Activated CD8-positive, alpha-beta memory T cell treated with anti-CD3 and anti-CD28 coated beads, Interleukin-2, amount 50 U/mL, for 4 hours (primary cell): ENCODE results near the gene SPACA9.

Source experiments
- DNase-seq: peaks from one replicate; pipeline ENCODE4 v3.0.0-alpha.2; 2020

Gene SPACA9

DNA sequence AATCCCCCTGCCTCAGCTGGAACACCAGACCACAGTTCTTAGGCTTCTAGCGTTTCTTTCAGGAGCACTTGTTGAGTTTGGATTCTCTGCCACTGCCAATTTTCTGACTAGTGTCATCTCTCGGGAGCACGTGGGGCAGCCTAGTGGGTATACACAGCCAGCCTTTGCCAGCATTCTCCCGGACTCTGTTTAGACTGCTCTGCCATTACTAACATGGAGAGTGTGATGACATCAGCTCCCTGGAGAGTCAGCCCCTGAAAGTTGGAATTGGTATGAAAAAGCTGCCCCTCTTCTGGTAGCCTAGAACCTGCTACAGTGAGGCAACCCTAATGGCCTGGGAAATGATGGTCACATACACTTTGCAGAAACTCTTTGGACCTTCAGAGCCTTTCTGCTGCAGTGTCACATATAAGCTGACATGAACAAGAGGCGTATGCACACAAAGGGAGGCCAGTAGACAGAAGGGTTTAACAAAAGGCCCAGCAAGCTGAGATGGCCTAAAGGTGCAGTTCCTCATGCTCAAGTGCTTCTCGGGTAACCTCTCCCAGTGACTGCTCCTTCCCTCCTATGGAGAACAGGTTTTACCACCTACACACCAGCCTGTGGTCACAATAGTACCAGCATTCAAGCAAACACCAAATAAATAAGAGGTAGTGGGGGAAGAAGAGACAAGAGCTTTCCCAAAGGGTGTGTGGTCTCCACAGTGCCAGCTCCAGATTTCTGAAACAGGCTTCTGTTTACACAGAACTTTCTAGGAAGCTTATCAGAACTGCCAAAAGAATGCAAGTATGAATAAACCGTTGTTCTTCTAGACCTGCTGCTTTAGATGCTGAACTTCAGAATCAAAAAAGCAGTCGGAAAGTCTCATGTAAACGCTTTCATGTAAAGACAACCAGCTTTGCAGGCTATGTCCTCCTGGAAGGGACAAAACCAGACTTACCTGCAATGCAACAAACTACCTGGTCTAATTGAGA is 16.5 kb downstream of the SPACA9 start:
- no peak for DNase-seq

DNA sequence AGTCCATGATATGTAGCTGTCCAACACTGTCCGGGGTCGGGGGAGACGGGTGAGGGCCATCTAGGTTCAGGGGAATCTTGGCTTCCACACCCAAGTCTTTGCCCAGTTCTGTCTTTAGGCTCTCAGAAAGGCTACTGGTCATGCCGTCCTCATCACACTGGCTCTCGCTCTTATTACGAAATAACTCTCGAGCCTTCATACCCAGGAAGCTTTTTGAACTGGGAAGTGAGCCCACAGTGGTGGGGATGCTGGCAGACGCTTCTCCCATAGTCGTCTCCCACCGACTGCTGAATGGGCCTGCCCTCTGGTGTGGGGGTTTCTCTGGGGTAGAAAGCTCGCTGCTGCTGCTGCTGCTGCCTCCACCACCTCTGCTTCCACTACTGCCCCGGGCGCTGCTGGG is 17.6 kb downstream of the SPACA9 start:
- no peak for DNase-seq

DNA sequence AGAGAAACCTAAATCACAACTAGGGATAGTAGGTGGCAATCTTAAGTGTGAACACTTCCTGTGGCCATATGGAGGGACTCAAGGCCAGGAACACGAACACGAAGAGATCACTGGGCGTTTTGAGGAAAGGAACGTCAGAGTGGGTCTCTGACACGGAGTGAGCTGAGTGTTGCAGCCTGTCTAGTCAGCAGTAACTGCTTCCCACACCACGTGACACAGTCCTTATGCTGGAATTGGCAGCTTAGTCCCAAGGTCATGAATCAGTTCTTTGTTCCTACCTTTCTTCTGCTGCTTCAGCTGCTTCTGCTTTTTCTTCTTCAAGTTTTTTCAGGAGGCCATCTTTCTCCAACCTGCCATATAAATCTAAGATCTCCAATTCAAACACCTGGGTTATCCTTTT is 18.2 kb downstream of the SPACA9 start:
- DNase-seq: no peak

DNA sequence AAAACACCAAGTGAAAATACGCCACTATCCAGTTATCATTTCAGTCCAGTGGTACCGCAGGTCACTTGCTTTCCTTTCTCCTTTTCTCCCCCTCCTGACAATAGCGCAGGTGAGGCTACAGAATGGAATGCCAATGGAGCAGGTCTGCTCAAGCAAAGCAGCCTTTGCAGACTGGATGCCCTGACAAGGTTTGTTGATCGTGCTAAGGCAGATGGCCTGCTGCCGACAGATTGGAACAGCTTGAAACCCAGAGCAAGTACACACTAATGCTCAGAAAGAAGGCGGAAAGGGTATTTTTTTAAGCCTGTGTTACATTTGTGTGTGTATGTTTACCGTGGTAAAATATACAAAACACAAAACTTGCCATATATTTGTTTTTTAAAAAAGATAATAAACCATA is 19.4 kb downstream of the SPACA9 start:
- DNase-seq: no peak

DNA sequence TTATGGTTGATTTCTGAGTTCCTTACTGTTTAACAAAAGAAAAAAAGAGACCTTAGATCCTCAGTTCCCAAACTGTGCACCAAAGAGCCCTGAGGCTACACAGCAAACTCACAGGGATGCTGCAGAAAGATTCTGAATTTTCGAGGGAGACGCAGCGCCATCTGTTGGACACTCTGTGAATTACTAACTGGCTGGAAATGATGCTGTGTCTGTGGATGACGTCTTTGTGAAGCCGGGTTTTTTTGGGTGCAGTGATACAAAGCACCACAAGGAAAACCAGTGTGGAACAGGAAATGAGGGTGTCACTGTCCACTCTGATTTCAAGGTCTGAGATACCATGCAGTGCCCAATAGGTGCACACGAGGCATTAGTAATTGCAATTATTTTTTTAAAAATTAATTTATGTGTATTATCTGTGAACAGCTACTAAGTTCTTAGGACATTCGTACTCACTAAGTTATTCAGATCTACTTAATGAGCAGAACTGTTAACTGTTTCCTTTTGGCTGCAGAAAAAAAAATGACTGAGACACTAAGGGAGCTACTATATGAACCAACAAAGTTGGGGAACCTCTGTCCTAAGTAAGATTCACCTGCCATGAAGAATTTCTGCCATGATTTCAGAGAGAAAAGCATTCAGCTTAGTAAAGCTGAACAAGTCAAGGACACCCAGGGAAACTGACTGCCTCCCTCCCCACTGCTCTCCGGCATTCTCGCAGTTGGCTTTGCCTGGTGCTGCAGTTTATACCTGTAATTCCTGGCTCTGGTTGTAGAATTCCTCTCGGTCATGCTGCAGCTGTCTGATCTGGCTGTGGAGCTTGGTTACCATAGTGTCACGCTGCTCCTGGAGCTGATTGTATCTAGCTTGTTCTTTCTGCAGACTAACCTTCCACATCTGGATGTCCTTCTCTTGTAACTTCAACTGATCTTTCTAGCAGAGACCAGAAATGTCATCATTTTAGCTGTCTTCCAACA is 23.4 kb downstream of the SPACA9 start:
- DNase-seq: peak; percentile 73

DNA sequence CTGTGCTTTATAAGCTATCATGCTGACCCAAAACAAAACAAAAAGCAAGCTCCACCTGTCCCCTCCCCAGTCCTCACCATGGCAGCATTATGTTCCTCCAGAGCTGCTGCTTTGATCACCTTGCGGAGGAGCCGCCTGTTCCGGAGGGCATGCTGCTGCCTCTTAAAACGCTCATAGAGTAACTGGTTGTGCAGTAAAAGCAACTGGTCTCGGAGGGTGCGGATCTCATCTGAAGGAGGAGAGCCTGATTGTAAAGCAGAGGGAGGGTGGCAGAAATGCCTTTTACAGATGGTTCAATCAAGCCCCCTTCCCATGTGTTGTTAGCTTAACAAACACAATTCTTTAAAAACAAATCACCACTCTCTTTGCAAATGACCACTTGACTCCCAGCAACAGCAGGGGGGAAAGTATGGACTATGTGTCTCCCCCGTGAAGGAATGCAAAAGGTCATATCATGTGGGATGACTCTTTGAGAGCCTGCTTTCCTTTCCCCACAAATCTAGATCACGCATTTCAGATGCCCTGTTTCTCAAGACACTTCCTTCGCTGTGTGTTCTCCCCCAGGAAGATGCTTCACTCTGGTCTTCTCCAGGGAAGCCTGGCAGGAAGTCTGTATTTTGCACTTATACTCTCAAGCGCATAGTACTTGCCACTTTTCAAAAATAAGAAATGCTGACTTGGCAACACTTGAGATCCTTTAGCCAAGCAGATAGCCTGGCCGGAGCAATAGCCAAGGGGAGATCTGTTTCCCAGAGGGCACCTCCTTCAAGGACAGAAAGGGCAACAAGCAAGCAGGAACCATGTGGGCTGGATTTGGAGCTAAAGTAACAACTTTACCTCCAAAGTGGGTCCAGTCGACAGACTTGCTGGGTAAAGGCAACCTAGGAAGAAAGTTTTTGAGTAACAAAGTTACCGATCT is 25.1 kb downstream of the SPACA9 start:
- DNase-seq: no peak

DNA sequence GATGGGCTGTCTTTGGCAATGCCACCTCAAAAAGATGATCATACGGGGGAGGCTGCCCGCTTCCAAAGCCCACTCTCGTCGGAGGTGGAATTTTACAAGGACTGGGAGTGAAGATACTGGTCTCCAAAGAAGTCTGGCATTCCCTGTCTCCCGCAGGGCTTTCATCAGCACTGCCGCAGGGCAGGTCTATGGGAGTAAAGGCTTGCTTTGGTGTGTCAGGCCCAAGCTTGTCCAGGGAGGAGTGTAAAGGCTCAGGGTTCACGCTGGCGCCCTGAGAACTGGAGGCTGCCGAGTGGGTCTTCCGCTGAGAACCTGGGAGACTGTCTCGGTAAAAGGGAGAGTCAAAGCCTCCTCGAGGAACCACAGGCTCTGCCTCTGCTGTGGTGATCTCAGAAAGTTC is 27.0 kb downstream of the SPACA9 start:
- no peak for DNase-seq

DNA sequence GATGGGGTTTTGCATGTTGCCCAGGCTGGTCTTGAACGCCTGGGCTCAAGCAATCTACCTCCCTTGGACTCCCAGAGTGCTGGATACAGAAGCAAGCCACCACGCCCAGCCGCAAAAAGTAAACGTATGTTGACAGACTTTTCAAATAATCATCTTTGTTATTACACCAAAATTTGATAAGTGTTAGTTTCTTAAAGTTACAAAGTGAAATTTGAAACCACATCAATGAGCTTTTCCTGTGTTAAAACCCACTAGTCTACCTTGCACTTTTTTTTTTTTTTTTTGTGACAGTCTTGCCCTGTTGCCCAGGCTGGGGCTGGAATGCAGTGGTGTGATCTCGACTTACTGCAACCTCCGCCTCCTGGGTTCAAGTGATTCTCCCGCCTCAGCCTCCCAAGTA is 29.9 kb downstream of the SPACA9 start:
- DNase-seq: no peak

DNA sequence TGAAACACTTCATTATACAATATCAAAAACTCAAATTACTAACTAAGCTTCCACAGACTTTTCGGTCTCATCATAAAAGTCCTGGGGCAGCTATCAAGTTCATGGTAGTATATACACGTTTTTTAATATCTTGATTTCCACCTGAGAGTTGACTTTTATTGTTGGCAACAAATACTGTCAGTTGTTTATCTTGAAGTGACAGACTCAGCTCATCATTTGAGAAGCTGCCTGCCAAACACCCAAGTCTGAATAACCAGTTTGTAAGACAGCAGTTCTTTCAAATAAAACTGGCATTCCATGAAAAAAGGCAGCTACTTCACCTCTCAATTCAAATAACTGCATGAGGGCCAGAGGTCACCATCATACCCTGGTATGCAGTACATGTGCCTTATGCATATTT is 30.6 kb downstream of the SPACA9 start:
- DNase-seq: no peak

DNA sequence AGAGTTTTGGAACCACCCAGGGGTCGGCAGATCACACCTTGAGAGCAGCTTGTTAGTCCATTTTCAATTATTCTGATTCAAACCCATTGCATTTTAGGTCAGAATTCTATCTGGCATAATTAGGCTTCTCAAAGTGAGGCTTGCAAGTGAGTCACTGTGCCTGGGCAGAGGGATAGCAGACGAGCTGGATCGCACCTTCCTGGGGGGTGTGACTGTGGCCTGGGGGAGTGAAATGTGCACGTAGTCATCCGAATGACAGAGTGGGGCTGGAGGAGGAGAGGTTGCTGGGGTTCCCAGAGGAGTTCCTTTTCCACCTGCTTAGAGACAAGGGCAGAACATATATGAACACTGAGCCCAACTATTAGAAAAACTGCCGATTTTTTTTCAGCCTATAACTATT is 31.7 kb downstream of the SPACA9 start:
- no peak for DNase-seq

DNA sequence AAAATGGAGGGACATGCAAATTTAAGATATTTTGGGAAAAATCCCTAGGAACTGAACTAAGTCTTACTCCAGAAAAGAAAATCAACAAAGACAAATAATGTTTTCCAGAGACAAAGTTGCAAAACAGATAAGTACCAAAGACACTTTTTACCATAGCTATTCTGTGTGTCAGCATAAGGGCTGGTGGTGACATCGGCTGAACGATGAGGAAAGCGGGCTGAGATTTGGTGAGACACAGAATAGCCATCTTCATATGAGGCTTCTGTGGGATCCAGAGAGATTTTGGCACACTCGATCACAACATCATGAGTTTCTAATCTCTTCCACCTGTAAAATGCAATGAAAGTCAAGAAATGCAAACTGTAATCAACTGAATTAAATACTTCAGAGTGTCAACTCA is 33.4 kb downstream of the SPACA9 start:
- no peak for DNase-seq

DNA sequence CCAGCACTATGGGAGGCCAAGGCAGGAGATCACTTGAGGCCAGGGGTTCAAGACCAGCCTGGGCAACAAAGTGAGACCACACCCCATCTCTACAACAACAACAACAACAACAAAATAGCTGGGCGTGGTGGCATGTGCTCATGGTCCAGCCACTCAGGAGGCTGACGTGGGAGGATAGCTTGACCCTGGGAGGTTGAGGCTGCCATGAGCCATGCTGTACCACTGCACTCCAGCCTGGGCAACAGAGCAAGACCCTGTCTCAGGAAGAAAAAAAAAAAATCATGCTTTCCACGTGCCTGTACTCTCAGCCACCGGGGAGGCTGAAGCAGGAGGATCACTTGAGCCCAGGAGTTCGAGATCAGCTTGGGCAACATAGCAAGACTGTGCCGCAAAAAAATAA is 36.2 kb downstream of the SPACA9 start:
- no peak for DNase-seq

DNA sequence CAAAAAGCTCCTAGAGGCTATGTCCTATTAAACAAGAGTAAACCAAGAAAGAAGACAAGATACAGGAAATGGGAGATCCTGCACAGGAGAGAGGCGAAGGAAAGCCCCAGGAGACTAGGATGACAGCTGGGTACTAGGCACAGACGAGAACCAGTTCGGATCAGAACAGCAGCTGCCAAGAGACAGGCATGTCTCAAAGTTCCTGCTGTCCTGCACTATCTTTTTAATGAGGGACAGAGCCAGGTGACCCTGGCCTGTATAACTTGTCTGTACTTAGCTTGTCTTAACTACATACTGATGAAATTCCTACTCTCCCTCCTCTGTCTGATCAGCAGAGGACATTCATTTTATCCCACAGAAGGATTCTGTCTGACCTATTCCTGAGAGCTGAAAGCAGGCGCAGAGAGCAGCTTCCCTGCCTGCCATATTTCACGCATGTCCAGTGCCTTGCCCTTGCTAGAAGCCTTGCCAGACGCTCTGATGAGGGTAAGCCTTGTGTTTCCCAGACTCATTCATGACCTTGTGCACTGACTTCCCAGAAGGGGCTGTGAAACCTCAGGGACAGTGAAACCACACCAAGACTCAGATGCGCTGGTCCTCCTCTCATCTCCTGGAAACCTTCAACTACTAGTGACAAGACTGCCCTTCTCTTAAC is 41.0 kb downstream of the SPACA9 start:
- DNase-seq: no peak

DNA sequence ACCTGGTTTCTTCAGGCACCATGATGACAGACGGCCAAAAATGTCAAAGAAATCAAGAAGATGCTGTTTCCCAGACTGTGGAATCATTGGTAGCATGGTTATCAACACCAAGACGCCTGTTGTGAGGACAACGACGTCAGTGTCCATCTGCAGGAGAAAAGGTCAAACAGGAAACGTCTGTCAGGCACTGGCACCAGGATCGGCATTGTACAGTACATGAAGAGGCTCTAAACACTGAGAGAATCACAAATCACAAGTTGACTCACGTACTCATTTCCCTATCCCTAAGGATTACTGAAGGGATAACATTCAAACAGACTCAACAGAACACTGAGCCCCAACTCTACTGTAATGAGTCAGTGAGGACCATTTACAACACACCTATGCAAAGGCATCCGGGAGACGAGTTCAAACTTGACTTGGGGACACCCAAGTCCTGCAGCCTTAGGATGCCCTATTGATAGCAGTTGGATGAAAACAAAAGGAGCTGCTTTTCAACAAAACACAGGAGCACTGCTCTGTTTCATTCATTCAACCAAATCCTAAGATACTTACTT is 44.7 kb downstream of the SPACA9 start:
- no peak for DNase-seq

DNA sequence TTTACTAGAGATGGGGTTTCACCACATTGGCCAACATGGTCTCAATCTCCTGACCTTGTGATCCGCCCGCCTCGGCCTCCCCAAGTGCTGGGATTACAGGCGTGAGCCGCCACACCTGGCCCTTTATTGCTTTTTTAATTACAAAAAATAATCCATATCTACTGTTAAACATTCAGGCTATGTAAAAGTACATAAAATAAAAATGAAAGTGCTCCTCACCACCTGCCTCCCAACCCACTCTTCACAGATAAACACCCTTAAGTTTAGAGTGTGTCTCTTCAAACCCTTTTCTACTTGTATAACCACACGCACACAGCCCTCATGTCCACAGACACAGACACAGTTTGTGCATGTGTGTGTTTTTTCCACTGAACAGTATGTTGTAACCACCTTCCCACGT is 49.0 kb downstream of the SPACA9 start:
- DNase-seq: no peak

DNA sequence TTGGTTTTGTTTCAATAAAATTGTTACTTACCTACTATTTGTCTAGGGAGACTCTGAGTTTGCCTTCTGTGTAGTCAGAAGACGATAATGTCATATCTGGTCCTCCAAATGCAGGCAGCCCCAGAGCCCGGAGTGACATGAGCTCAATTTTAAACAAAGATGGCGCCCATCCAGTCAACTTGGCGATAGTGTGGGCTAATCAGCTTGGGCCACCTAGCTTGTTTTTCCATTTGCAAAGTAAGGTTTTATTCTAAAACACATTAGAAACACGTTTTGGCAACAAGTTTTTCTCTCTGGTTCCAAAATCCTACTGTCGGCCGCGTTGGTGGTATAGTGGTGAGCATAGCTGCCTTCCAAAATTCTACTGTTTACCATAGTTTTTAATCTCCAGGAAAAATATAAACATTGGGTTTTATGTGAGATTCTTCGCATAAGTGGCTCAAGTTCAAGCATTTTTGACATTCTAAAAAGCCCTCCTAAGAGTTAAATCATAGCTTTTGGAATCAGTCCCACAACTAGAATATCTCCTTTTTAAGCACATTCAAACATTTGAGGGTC is 52.6 kb downstream of the SPACA9 start:
- no peak for DNase-seq

DNA sequence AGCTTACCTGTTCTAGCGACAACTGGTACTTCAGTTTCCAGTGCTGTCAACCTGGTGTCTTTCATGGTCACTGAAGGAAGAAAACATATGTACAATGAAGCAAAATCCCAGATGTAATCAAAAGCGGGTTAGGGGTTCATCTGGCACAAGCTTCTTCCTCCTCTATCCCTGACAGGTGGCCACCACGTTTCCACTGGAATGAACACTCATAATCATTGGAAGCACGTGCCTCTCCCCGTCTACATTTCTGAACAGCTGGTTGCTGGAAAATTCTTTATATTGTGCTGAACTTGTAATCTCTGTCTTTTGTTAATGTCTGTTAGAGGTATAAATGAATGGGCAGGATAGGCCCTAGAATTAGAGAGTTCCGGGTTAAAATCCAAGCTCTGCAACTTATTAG is 56.3 kb downstream of the SPACA9 start:
- no peak for DNase-seq

DNA sequence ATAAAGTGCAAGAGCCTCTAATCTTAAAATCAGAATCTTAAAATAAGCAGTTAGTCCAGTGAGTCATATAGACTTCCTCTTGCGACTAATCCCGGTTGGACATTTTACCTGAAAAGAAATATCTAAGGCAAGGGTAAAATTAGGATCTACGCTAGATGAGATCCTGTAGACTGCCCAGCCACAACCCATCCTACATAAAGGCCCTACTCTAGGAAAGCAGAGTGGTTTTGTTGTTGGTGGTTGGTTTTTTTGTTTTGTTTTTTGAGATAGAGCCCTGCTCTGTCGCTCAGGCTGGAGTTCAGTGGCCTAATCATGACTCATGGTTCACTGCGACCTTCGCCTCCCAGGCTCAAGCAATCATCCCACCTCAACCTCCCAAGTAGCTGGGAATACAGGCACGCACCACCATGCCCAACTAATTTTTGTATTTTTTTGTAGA is 58.8 kb downstream of the SPACA9 start:
- DNase-seq: no peak

DNA sequence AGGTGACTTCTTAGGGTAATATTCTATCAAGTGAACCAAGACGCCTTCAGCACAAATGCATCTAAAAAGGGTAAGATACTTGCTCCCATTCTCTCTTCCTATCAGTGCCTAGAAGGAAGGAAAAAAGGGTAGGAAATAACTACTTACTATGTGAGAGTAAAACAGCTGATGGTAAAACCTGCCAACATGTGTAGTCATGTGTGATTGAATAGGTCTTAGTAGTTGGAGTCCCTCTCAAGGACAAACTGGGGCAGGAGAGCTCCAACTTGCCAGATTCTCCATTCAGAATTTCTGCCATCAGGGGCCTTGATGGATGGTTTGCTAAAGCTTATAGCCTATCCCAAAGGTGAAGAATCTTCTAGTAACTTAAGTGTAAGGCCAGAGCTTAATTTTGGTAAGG is 60.5 kb downstream of the SPACA9 start:
- DNase-seq: no peak
